HepG2 (cell line): ENCODE measurements around the gene KIAA1549. TPM values are rescaled to one million over a fixed set of nuclear protein-coding genes. Genes with fewer than 3 reads are reported as not detected.

ENCODE experiments used
- ATAC-seq: fragments of 200-7000 bp; cut with Tn5 transposase; 3 replicates; pipeline ENCODE4 v1.9.1; 2020; ENCODE audit warnings: mild to moderate bottlenecking, moderate library complexity
- BruUV-seq: library from RNA; stranded (reverse); fragments of 400-500 nt; replicated peaks from 2 replicates; lab custom pipeline; 2021; lab: Mats Ljungman, UMichigan
- CTCF ChIA-PET: fragments of 300-600 bp; formaldehyde crosslinking; extraction: SDS; loops from one replicate; lab custom pipeline; 2021; ENCODE audit warnings: low total read pairs, inconsistent platforms, low intra/inter-chr PET ratio; lab: Yijun Ruan, JAX
- POLR2A ChIA-PET: fragments of 350-600 bp; sonication (Branson Sonifier 250); formaldehyde crosslinking; loops from one replicate; lab custom pipeline; 2020; ENCODE audit warnings: antibody characterized with exemption, inconsistent platforms; lab: Yijun Ruan, JAX
- DNase-seq: peaks from one replicate; pipeline ENCODE4 v3.0.0-alpha.2; 2015; ENCODE audit warnings: low spot score
- FAIRE-seq: peaks from 3 replicates; lab custom pipeline; 2011; peaks lifted over from hg19 to GRCh38; lab: Jason Lieb, UNC
- H2AFZ ChIP-seq: one replicate; pipeline ENCODE4 v1.6.1; 2011; ENCODE audit warnings: low read length, inconsistent platforms
- H3K27ac ChIP-seq: fragments of 300-600 bp; 3 replicates; pipeline ENCODE4 v1.8.0; 2011; ENCODE audit warnings: mixed run types, mild to moderate bottlenecking, mixed read lengths, low read length, inconsistent platforms; ENCODE audit not compliant: insufficient read depth; ENCODE audit errors: extremely low read length
- H3K27me3 ChIP-seq, 2 experiments: fragments of 200-600 bp in 1 of 2; 2 replicates in 1 of 2; 3 replicates in 1 of 2; pipeline versions ENCODE4 v1.6.0 to v1.8.0; 2011; ENCODE audit warnings: low read length in 2 of 2, mild to moderate bottlenecking in 2 of 2, moderate library complexity in 2 of 2, inconsistent platforms in 1 of 2; ENCODE audit not compliant: insufficient read depth in 2 of 2, control insufficient read depth in 1 of 2
- H3K36me3 ChIP-seq, 2 experiments: fragments of 200-600 bp in 1 of 2; replicated peaks in 1 of 2; 2 replicates in 1 of 2; 3 replicates in 1 of 2; pipeline versions ENCODE4 v1.5.1 to v1.8.0; 2011; ENCODE audit warnings: low read length in 2 of 2, inconsistent platforms in 1 of 2; ENCODE audit not compliant: insufficient read depth in 2 of 2, control insufficient read depth in 1 of 2
- H3K4me1 ChIP-seq: 2 replicates; pipeline ENCODE4 v1.5.1; 2012; ENCODE audit warnings: low read length, inconsistent platforms; ENCODE audit not compliant: insufficient read depth
- H3K4me2 ChIP-seq: 2 replicates; pipeline ENCODE4 v1.6.0; 2011; ENCODE audit warnings: low read depth, low read length, inconsistent platforms
- H3K4me3 ChIP-seq, 3 experiments: fragments of 200-600 bp in 1 of 3; sonication (generic), shearing (Covaris generic) in 1 of 3; replicated peaks in 1 of 3; 2 replicates each; pipeline ENCODE4 v1.5.1; 2011 to 2016; ENCODE audit warnings: low read length in 3 of 3, inconsistent platforms in 2 of 3, low read depth in 2 of 3, mild to moderate bottlenecking in 2 of 3, control low read depth in 1 of 3, mixed read lengths in 1 of 3; ENCODE audit not compliant: insufficient read depth in 1 of 3
- H3K79me2 ChIP-seq: one replicate; pipeline ENCODE4 v1.6.1; 2011; ENCODE audit warnings: low read length, inconsistent platforms; ENCODE audit not compliant: insufficient read depth
- H3K9ac ChIP-seq: 2 replicates; pipeline ENCODE4 v1.6.0; 2011; ENCODE audit warnings: mild to moderate bottlenecking, low read depth, low read length, inconsistent platforms; ENCODE audit not compliant: insufficient read depth
- H3K9me3 ChIP-seq: 2 replicates; pipeline ENCODE4 v1.5.1; 2012; ENCODE audit warnings: mild to moderate bottlenecking, low read length
- H4K20me1 ChIP-seq: 2 replicates; pipeline ENCODE4 v1.6.0; 2011; ENCODE audit warnings: inconsistent platforms, mild to moderate bottlenecking, low read length, moderate library complexity; ENCODE audit not compliant: insufficient read depth
- UBTF ChIP-seq: sonication (generic); formaldehyde crosslinking; IDR thresholded peaks from 2 replicates; pipeline ENCODE4 v1.4.0; 2020; ENCODE audit warnings: mild to moderate bottlenecking, missing genetic modification reagents
- ZNF569 ChIP-seq: sonication (generic); formaldehyde crosslinking; IDR thresholded peaks from 2 replicates; pipeline ENCODE4 v1.5.0; 2020; ENCODE audit warnings: mild to moderate bottlenecking, missing genetic modification reagents, moderate library complexity, borderline replicate concordance
- ZNF597 ChIP-seq: sonication (generic); formaldehyde crosslinking; IDR thresholded peaks from 2 replicates; pipeline ENCODE4 v1.5.0; 2020; ENCODE audit warnings: missing genetic modification reagents
- ZNF850 ChIP-seq: sonication (generic); formaldehyde crosslinking; conservative IDR thresholded peaks from 2 replicates; pipeline ENCODE4 v1.9.0; 2021; ENCODE audit warnings: mild to moderate bottlenecking, missing genetic modification reagents
- WGBS: methylation state at CpG from one replicate; pipeline ENCODE4 v1.1.6; 2017; ENCODE audit warnings: low lambda C conversion rate; 5-methylcytosine and 5-hydroxymethylcytosine counted together
- in situ Hi-C: cut with HindIII; loops from 2 replicates; pipeline ENCODE4 v1.10.0; 2017; ENCODE audit warnings: low pct_unique_long_range_greater_than_20kb; ENCODE audit not compliant: extremely low pct_ligation_motif_present
- intact Hi-C: fragments of 100-400 bp; cut with micrococcal nuclease; formaldehyde crosslinking; loops from one replicate; pipeline ENCODE4 v1.10.0; 2022; ENCODE audit not compliant: unreplicated experiment
- polyA plus RNA-seq, 8 experiments: library from polyadenylated mRNA; depleted of rRNA in 3 of 8; stranded (reverse) in 7 of 8; unstranded in 1 of 8; fragments of >200 nt; fragmentation: Illumina TruSeq in 4 of 8; extraction: Trizol in 4 of 8; gene quantifications; 2 replicates each; pipeline versions ENCODE4 v1.2.1 to v1.2.3, GENCODE V29; 2011 to 2016; ENCODE audit warnings: low read depth in 4 of 8, missing spikeins in 1 of 8, mixed read lengths in 1 of 8; ENCODE audit not compliant: insufficient read depth in 1 of 8
- total RNA-seq, 5 experiments: library from RNA; depleted of rRNA; stranded (reverse); fragments of >200 nt; fragmentation: Illumina TruSeq; extraction: Trizol; gene quantifications; 2 replicates each; pipeline ENCODE4 v1.2.3, GENCODE V29; 2016; ENCODE audit warnings: low read depth in 1 of 5

The KIAA1549 gene
- total and polyA plus RNA-seq, 2 of the 13 experiments (the other 11 are each of a cell fraction or from before 2014, with no cell fraction given) = 1.1 to 1.8 TPM

GRCh38 chr7:138854115-138854645, 127.0 kb downstream of the KIAA1549 start:
- CTCF ChIA-PET = no interaction called here
- POLR2A ChIA-PET = no interaction called here
- no TSS peak for BruUV-seq

More at GRCh38 chr7:138854115-138854645, 127.0 kb downstream of the KIAA1549 start:
- no peak overlapping the region for H3K4me2 ChIP-seq
- no peaks in the 10 kb centered on the region for H3K4me1 ChIP-seq
- no peaks in the 10 kb centered on the region; a peak in 1 of 5 replicates for H3K36me3 ChIP-seq
- no peak for ATAC-seq
- H3K4me3 ChIP-seq = no peak overlapping the region
- no peaks in the 10 kb centered on the region for H3K27me3 ChIP-seq
- TF ChIP-seq ZNF569 (CRISPR knock-in tag) (no peak), ZNF597 (no peak), UBTF (CRISPR knock-in tag) (no peak), ZNF850 (CRISPR knock-in tag) (no peak)
- TF ChIP-seq, all 625 proteins: peak for 0
- Histone ChIP-seq H3K79me2 (no peaks in the 10 kb centered on the region), H3K27ac (no peak overlapping the region), H3K9me3 (no peaks in the 10 kb centered on the region), H3K9ac (no peak overlapping the region), H4K20me1 (no peaks in the 10 kb centered on the region), H2AFZ (no peak overlapping the region)
- 91% methylated on average over 5 of the region's 5 CpGs for WGBS
- DNase-seq (no peak), FAIRE-seq (no peak)
- in situ Hi-C loops (no loop called here), intact Hi-C loops (no loop called here)
